Astrocyte of the cerebellum (primary cell): ENCODE results near the gene DNAAF1.

Source experiments
- DNase-seq: peaks from one replicate; pipeline ENCODE4 v3.0.0-alpha.2; 2011; ENCODE audit warnings: low read depth
- H3K4me3 ChIP-seq: 2 replicates; pipeline ENCODE4 v1.5.1; 2011; ENCODE audit warnings: mild to moderate bottlenecking, low read depth, low read length, moderate library complexity
- in situ Hi-C: cut with HindIII; loops from 2 replicates; pipeline ENCODE4 v1.10.0; 2017; ENCODE audit warnings: low sequenced_read_pairs
- TF ChIP-seq, protein P1 (sequence below): IDR thresholded peaks from 2 replicates; pipeline ENCODE4 v1.5.1; 2012; ENCODE audit warnings: low read length, low read depth, moderate library complexity, mild to moderate bottlenecking; ENCODE audit errors: missing control alignments

The DNAAF1 gene

DNA sequence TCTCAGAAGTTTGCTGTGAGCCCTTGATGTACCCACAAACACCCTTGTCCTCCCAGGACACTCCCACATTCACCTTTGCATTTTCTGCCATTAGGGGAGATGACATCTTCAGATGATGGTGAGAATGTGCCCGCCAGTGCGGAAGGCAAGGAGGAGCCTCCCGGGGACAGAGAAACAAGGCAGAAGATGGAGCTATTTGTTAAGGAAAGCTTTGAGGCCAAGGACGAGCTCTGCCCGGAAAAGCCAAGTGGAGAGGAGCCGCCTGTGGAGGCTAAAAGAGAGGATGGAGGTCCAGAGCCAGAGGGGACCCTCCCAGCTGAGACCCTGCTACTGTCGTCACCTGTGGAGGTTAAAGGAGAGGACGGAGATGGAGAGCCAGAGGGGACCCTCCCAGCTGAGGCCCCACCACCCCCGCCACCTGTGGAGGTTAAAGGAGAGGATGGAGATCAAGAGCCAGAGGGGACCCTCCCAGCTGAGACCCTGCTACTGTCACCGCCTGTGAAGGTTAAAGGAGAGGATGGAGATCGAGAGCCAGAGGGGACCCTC, 24.7 kb downstream of the DNAAF1 start:
- TF ChIP-seq, protein P1, sequence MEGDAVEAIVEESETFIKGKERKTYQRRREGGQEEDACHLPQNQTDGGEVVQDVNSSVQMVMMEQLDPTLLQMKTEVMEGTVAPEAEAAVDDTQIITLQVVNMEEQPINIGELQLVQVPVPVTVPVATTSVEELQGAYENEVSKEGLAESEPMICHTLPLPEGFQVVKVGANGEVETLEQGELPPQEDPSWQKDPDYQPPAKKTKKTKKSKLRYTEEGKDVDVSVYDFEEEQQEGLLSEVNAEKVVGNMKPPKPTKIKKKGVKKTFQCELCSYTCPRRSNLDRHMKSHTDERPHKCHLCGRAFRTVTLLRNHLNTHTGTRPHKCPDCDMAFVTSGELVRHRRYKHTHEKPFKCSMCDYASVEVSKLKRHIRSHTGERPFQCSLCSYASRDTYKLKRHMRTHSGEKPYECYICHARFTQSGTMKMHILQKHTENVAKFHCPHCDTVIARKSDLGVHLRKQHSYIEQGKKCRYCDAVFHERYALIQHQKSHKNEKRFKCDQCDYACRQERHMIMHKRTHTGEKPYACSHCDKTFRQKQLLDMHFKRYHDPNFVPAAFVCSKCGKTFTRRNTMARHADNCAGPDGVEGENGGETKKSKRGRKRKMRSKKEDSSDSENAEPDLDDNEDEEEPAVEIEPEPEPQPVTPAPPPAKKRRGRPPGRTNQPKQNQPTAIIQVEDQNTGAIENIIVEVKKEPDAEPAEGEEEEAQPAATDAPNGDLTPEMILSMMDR, result no peak
- no peak for DNase-seq
- no peak overlapping the region for H3K4me3 ChIP-seq
- in situ Hi-C loops, result no loop called here

DNA sequence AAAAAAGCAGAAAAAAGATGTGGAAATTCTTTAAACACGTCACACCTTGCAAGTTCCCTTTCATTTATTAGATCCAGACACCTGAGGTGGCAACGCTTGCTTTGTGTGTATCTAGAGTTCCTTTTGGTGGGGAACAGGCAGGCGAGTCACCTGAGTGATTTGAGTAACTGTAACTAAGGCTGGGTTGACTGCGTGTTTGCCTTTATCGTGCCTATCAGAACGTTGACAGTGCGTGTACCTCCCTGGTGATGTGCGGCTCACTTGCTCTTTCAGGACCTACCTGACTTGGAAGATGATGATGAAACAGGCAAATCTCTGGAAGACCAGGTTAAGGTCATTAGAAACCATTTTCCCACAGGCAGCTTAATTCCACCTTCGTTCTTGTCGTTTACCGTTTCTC, 29.3 kb downstream of the DNAAF1 start:
- no peak overlapping the region for H3K4me3 ChIP-seq
- TF ChIP-seq, protein P1, result no peak
- in situ Hi-C loops, result no loop called here
- no peak for DNase-seq

DNA sequence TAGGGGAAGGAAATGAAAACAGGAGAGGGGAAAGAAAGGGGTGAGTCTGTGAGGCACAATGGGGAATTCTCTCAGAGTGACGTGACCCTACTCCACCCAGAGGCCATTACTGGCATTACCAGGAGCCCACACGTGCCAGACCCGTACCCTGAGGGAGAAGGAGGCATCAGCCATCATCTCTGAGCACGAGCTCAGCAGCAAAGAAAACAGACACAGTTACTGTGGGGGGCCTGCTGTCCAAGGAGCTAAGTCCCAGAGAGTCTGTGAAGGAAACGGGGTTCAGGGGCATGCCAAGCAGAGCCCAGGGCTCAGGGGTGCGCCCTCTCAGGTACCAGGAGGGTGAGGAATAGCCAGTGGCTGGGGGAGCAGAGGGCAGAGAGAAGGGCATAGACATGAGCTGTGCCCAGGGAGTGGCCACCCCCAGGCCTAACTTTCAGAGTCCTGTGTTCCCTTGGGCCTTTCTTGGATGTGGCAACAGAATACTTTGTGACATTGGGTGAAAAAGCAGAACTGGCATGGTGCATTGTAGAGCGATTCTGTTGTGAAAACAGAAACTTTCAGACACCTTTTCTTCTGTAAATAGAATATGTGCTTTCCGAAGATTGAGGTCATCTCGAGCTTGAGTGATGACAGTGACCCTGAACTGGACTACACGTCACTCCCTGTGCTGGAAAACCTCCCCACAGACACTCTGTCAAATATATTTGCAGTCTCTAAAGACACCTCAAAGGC, 30.4 kb downstream of the DNAAF1 start:
- no peak for DNase-seq
- TF ChIP-seq, protein P1, result peak; percentile 66
- in situ Hi-C loops, result no loop called here
- no peak overlapping the region for H3K4me3 ChIP-seq

DNA sequence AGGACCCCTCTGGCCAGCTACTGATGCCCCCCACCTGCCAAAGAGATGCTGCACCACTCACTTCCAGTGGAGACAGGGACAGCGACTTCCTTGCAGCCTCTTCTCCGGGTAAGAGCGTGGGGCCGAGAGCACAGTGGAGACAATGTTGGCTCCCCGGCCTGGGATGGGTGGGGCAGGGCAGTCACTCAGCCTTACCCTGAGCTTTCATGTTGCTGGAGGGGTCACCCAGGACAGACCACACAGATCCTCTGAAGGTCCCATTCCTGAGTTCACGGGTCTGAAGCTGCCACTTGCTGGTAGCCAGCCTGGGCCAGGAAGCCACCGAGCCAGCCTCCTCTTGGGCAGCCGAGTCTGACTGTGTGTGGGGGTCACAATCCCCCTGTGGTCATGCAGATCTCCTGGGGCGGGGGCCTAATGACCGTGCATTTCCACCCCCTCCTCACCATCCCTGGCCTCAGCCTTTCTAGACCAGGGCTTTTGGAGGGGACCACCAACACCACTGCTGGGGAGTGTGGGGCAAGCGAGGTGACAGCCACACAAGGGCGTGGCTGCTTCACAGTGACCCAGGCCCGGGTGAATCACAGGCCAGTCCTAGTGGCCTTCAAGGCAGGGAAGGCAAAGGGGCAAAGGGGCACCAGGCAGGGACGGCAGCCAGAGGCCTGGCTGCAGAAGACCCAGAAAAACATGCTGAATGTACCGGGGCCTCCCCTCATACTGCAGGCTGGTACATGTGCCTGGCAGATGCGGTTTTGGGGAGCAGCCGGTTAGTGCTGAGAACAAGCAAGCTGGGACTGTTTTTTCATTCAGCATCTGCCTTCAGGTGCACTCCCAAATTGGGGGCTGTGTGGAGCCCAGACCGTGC, 31.3 kb downstream of the DNAAF1 start:
- in situ Hi-C loops, result no loop called here
- no peak for DNase-seq

DNA sequence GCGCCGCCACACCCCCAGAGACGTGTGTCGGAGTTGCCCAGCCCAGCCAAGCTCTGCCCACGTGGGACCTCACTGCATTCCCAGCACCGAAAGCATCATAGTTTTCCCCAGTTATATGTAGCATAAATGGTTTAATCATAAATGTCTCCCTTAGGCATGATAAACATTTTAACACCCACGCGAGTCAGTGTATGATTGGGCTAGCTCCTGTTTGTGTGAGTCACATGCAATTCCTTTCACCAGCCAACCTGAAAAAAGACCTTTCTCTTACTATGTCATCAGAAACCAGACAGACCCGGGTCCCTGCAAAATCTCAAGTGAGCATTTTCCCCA, 32.6 kb downstream of the DNAAF1 start:
- H3K4me3 ChIP-seq, result no peak overlapping the region
- TF ChIP-seq, protein P1, result no peak
- DNase-seq, result no peak
- in situ Hi-C loops, result no loop called here

More for the DNA sequence above, 31.3 kb downstream of the DNAAF1 start:
- TF ChIP-seq, protein P1, result no peak
- H3K4me3 ChIP-seq, result no peak overlapping the region

DNA sequence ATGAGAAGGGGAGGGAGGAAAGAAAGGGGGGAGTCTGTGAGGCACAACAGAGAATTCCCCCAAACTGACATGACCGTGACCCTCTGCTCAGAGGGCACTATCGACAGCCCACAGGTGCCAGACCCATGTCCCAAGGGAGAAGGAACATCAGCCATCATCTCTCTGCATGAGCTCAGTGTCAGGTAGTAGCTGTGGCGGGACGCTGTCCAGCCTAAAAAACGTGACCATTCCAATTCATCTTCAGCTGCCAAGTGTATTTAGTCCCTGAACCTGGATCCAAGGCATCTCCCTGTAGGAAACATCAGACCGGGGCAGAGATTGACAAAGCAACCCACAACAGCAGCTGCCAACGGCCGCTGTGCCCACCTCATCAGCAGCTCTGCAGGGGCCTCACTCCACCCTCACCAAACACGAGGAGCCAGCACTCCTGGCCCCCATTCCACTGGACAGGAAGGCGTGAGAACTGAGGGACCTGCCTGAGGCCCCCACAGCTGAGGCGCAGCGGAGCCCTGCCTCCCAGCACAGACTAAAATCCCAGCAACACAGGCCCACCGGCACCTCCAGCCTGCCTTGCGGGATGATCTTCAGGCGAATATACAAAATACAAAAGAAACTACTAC, 33.1 kb downstream of the DNAAF1 start:
- TF ChIP-seq, protein P1, result no peak

More for the DNA sequence above, 33.1 kb downstream of the DNAAF1 start:
- DNase-seq, result no peak
- no peak overlapping the region for H3K4me3 ChIP-seq
- in situ Hi-C loops, result no loop called here
